ENCODE data around the gene MRAP. TPM values are rescaled to one million over a fixed set of nuclear protein-coding genes. Genes with fewer than 3 reads are reported as not detected.

Gene MRAP
- polyA plus RNA-seq, 4 donors, result not detected

DNA sequence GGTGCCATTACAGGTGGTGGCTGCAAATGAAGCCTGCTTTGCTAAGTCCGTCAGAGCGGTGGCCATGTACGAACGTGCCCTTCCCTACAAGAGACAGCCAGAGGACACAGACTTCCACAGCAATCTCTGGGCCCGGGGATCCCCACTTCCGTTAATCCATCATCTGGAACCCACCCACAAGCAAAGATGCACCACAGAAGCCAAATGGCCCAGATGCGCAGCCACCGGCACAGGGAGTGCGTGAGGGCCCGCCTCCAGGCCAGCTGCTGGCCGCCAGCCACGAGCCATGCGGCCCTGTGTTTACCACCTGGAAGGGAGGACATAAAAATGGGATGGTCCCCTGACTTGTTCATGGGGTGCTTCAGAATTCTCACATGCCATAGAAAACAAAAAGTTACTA lies 22.1 kb downstream of the MRAP start:
- DNase-seq (ENCODE audit: low read depth in 4 of 4, low spot score in 2 of 4), result no peak

DNA sequence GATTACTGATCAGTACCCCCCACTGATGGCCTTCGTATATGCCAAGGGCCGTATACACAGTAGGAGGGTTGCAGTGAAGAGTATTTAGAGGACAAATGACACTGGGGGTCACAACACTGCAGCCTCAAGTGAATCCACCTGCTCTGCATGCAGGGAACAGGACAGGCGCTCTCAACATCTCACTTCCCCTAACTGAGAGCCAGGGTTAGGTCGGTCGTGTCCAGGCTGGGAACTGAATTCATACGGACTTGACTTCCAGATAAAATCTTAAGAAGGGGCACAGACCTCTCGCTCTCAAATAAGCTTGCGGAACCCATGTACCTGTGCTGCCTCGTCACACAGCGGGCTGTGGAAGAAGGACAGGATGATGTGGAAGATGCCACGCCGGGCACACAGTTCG lies 22.8 kb downstream of the MRAP start:
- no peak for DNase-seq (ENCODE audit: low read depth in 4 of 4, low spot score in 2 of 4)

DNA sequence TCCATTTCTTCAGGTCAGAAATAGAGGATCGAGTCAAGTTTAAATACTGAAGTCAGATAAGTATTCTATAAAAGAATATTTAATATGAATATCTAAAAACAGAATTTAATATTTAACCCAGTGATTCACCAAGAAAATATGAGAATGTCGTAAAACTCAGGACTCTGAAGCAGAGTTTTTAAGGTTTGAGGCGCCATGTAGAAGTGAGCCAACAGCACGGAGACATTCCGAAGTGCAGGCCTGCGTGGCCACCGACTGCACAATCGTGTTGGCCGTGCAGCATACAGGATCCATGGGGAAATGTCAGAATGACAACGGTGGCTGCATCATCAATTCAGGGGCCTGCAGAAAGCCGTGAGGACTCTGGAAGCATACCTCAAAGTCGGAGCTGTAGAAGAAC lies 23.4 kb downstream of the MRAP start:
- DNase-seq (ENCODE audit: low read depth in 4 of 4, low spot score in 2 of 4), result no peak

DNA sequence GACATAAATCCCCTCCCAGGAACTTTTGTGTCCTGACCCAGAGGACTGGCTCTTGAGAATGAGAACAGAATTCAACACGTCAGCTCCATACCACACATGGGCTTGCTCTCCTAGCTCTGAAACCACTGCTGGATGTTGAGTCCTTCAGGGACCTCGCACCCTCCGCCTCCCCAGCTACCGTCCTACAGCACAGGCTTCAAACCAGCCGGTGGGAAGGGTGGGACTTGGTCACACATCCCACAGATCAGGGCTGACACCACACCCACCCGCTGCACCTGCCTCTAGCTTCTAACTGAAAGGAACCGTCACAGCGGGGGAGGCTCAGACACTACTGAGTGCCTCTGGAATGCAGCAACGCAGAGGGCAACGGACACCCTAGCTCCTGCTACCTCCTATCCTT lies 24.0 kb downstream of the MRAP start:
- DNase-seq (ENCODE audit: low read depth in 4 of 4, low spot score in 2 of 4), result no peak

DNA sequence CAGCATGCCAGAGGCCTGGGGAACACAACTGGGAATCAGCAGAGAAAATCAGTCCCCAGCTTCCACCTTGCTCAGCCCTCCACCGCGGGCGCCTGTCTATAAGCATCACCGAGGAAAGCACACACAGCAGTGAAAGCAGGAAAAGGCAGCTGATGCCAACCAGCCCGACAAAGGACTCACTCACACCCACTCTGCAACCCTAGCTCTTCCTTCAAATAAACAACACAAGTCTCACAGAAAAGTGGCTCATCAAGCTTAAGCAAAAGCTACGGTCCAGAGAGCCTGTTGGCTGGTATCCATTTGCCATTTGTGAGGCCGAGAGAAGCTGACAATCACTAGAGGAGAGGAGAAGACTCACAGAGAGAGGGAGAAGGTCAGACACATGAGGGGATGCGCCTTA lies 27.1 kb downstream of the MRAP start:
- no peak for DNase-seq (ENCODE audit: low read depth in 4 of 4, low spot score in 2 of 4)

DNA sequence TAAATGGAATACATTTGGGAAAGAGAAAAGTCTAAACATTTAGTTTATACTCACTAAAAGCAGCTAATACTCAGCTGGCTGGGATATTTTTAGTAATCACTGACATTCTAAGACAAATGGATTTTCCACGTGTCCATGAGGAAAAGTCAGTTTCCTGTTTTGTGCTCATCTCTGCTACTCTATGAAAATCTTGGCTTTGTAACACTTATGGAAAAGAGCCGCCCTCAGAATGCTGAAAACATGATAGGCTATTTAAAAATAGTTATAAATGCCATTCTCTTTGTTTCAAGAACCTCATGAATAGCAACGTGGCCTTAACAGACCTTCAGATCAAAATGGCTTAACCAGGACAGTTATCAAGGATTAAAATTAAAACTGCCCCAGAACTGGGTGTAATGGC lies 29.9 kb downstream of the MRAP start:
- DNase-seq (ENCODE audit: low read depth in 4 of 4, low spot score in 2 of 4), result no peak

DNA sequence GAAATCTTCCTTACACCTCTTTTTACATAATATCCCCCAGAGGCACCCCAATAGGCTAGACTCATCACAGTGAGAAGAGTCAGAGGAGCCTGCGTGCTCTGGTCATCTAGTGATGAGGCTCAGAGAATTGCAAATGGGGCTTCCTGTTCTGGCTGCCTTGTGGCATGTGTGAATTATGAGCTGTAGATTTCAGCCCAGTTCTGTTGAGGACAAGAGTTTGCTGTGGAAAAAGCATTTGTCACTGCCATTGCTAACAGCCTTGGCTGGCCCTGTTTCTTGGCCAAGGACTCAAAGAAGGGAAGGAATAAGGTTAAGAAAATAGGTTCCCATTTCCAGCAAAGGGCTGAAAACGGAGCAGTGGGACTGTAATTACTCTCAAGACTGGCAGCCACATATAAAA lies 30.7 kb downstream of the MRAP start:
- DNase-seq (ENCODE audit: low read depth in 4 of 4, low spot score in 2 of 4), result peak in 3 of 4 donors; percentile 43 to 53 (median 49)

DNA sequence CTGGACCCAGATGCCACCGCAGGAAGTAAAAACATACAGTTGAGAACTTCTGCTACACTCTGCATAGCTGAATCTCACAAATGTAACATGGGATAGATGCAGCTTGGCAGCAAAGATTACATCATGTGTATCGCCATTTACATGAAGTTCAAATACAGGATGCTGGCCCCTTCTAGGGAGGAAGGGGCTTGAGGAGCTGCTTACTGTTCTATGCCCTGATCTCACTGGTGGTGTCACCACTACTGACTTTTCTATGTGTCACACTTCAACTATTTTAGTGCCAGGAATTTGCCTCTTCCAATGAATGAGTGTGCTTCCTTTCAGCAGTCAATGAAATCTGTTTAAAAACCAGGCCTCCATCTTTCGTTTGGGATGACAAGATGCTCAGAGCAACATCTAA lies 31.1 kb downstream of the MRAP start:
- no peak for DNase-seq (ENCODE audit: low read depth in 4 of 4, low spot score in 2 of 4)

DNA sequence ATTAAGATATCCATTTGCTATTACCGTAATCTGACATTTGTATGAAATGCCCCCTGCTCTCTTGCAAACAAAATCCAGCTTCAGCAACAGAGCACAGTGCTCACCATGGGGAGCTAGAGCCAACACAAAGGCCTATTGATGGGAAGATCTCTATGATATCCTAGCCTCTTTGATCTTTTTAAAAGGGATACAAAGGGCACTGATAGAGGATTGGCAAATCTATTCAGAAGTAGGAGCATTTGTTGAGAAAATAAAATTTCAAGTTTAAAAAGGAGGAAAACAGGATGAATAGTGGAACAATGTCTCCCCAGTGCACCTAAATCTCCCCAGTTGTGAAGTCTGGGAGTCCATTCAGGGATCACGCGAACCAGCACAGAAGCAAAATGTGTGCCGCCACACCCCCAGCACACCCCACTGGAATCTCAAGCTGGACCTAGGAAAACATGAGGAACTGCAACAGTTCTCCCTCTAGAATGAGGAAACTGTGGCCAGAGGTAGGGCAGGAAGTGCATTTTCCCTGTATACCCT lies 32.2 kb downstream of the MRAP start:
- DNase-seq (ENCODE audit: low read depth in 4 of 4, low spot score in 2 of 4), result no peak

DNA sequence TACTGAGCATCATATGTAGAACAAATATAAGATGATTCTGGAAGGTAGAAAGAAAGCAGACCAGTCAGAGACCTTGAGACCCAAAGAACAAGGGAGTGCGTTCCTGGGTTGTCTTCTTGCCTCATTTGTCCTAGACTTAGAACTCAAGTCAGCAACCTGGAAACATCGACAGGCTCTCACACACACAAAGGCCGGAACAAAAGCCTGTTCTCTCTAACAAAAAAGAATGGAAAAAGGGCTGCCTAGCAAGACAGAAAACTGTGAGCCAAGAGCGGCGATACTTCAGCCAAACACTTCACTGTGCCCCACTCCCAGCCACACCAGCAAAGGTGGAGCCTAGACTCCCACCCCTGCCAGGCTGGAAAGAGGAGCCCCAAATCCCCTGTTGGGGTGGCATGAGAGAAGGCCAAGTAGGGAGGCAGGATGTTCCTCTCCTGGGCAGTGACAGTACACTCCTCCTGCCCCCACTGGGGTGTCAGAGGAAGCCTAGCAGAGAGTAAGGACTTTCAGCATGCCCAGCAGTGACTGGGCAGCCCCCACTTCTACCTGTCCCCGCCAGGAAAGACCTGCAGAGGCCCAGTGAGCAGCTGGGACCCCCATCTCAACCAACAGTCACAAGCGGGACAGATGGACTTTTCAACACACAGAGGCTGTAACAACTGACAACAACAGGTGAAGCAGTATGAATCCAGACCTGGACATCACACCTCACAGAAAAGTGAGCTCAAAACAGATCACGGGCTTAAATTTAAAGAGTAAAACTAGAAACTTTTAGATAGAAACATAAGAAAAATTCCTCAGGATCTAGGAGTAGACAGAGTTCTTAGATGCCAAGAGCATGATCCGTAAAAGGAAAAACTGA lies 33.0 kb downstream of the MRAP start:
- DNase-seq (ENCODE audit: low read depth in 4 of 4, low spot score in 2 of 4), result no peak

DNA sequence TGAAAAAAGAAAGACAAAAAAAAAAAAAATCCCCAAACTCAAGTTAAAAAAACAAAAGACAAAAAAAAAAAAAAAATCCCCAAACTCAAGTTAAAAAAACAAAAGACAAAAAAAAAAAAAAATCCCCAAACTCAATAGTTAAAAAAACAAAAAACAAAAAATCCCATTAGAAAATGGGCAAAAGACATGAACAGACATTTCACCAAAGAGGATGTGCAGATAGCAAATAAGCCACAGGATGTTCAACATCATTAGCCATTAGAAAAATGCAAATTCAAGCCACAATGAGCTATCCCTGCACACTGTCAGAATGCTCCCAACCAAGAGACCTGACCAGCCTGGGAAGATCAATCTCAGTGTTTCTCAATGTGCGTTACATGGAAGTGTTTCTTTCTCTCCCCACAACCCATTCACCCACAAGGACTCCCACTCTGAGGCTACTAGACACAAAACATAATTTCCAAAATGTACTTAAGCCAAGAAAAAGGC lies 33.9 kb downstream of the MRAP start:
- no peak for DNase-seq (ENCODE audit: low read depth in 4 of 4, low spot score in 2 of 4)

DNA sequence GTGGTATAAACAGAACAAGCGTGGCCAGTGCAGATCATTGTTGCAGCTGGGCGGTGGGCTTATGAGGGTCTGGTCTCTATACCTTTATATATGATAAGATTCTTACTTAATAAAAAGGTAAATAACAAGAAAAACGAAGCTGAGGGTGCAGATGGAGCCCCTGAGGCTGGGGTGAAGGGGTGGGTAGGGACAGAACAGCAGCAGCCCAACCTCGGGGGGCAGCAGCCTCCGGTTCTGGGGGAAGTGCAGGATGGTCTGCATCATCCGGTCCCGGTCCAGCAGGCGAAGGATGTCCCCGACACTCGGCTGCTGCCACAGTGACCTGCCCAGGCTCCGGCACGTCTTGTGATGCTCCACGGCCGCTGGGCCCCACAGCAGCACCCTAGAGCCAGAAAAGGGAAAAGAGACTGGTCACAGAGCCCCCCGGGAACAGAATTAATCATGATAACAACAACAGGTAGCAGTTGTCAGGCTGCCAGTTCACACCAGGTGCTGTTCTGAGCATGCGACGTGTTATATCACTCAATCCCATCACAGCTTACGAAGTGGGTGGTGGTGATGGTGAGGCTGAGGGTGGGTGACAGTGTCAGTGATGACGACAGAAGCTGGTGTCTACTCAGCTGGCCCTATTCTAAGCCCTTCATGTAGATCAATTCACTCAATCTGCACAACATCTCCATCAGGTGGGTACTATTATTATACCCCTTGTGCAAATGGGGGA lies 35.5 kb downstream of the MRAP start:
- no peak for DNase-seq (ENCODE audit: low read depth in 4 of 4, low spot score in 2 of 4)

DNA sequence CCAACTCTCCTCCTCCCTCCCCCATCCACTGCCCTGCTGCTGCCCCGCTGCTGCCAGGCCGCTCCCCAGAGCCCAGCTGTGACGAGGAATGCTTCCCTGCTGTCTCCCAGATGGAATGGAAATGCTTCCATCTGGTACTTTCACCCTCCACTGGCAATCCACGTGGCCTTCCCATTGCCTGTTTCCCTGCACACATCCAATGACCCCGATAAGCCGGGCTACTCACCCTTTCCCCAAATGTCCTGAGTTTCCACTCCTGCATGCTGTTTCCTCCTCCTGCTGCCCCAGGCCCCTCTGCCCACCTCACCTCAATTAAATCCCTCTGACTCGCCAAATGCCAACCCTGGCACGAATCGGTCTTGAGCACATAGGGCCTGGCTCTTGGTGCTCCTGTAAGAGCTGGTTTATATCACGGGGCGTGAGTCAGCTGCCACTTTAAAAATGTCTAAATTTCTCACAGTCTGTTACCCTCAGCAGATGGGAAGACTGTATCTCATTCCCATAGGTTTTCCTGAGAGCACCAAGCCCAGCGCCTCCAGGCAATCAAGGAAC lies 36.4 kb downstream of the MRAP start:
- no peak for DNase-seq (ENCODE audit: low read depth in 4 of 4, low spot score in 2 of 4)

DNA sequence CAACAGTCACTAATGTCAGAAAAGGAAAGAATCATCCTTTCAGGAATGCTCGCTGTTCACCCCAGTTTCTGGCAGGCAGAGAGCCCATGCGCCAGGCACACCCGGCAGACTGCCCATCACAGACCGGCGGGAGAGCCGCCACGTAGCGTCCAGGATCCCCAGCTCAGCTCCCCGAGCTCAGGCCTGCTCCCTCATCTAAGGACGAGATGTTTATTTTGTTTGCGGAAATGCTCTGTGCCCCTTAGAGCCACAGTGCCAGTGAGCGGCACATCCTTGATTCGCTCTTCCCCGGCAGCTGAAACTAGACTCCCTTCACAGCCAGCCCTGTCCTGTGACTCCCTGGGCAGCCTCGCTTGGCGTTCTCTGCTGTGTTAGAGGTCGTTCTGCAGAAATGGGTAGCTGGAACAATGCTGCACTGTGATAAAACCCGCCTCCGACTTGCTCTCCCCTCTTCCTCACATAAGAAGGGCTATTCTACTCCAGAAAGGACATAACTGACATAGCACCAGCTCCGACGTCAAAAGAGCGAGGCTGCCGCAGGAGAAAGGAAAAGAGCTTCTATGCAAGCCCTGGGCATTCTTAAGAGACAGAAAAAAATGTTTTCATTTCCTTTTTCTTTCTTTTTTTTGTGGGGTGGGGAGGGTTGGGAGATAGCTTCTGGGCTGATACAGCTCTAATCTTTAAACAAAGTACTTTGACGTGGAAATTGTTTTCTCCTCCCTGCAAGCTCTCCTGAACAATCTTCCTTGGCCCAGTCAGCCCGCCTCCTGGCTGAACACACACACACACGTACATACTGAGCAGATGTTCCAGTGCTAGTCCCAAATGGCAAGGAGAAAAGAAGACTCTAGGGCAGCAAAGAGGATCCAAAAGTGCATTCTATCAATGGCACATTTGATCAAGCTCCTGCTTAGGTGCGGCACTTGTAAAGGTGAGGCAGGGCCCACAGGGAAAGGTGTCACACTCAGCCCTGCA lies 37.2 kb downstream of the MRAP start:
- peak in 1 of 4 donors; percentile 5 for DNase-seq (ENCODE audit: low read depth in 4 of 4, low spot score in 2 of 4)

DNA sequence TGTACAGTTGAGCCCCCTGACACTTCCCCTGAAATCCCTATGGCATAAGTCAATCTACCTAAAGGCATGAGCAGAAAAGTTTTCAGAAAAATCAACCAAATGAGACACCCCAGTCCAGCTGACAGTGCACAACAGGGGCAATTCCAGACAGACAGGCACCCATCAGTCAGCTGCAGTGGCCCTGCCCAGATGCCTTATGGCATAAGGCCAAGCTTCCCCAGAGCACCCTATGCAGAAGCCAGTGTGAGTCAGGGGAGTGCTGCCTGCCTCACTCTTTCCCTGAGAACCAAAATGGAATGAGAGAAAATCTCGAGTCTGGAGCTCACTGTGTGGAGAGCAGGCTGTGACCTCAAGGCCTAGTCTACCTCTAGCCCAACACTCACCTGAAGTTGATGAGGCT lies 38.1 kb downstream of the MRAP start:
- DNase-seq (ENCODE audit: low read depth in 4 of 4, low spot score in 2 of 4), result no peak

DNA sequence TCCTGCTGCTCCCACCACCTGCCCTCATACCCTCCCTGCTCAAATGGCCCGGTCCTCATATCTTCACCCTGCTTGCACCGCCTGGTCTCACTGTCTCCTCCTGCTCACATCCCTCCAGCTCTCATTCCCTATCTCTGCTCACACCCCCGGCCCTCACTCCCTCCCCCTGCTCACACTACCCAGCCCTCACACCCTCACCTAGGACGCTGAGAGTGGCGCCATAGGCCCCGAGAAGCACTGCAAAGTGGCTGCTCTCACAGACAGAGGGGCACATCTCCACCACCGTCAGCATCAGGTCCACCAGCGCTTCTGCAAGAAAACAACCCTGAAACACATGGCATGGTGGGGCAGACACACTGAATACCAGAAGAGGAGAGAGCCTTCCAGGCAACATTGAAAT lies 38.6 kb downstream of the MRAP start:
- DNase-seq (ENCODE audit: low read depth in 4 of 4, low spot score in 2 of 4), result no peak

DNA sequence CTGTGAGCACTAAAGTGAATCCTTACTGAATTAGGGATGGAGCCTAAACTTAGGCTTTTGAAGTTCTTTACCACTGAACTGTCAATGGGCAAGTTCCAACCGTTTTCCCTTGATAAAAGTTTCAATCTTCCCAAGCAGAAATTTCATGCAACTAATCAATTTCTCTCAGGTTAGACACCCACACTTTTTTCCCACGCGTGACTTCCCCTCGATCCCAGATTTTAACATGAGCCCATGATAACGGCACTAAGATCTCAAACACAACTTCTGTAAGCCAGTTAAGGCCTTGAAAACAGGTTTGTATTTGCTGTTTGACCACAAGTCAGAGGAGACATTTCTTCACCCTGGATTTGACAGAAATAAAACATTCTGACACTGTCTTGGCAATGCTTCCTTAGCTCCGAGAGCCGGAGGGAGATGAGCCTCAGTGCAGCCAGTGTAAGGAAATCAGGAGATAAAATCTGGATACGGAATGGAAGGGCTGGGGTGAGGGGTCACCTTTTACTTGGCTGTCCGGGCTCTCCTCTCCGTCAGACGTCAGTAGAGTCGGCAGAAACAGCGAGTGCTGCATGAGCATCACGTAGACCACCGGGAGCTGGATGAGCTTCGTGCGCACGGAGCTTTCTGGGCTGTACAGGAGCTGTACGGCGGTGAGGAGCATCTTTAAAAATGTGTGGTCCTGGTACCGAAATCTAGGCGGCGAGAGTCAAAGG lies 39.7 kb downstream of the MRAP start:
- no peak for DNase-seq (ENCODE audit: low read depth in 4 of 4, low spot score in 2 of 4)

DNA sequence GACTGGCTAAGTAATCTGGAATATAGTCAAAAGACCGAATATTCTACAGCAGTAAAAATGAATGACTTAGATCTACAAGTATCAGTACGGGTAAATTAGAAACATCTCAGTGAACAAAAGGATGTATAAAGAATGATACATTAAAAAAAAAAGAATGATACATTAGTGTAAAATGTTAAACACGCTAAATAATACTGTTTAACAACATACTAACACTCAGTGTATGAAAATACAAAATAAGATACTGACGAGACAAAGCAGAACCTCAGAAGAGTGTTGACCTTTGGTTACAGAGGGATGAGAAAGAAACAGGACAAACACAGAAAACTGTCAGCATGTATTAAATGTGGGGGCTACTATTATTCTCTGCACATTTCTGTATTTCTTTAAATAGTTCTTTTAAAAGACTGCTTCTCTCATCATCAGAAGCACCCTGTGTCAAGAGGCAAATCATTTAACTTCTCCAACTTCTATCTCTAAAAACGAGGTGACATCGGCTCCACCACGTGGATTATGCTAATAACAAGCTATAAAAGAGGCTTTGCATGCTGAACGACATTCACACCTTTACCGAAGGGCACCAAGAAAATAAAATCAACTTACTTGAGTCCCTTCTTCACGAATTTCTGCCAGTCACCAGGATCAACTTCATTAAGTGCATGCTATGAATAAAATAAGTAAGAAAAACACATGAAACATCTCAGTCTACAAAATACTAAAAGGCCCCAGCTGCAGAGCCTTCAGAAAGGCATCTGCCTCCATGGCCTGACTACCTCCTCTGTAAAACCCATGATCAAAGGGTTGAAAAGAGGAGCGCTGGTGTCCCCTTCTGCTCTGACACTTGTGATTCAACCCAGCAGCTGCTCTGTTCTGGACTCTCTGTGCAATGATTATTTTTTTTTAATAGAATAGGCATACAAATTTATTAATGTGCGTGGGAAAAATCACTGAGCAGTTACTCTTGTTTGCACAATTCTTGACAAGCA lies 42.5 kb downstream of the MRAP start:
- DNase-seq (ENCODE audit: low read depth in 4 of 4, low spot score in 2 of 4), result no peak
